ENCODE data around the gene DNAJA1. TPM values are rescaled to one million over a fixed set of nuclear protein-coding genes. Genes with fewer than 3 reads are reported as not detected.

Gene DNAJA1
- total RNA-seq, 1 donor from 2014 or later: 247 TPM

DNA sequence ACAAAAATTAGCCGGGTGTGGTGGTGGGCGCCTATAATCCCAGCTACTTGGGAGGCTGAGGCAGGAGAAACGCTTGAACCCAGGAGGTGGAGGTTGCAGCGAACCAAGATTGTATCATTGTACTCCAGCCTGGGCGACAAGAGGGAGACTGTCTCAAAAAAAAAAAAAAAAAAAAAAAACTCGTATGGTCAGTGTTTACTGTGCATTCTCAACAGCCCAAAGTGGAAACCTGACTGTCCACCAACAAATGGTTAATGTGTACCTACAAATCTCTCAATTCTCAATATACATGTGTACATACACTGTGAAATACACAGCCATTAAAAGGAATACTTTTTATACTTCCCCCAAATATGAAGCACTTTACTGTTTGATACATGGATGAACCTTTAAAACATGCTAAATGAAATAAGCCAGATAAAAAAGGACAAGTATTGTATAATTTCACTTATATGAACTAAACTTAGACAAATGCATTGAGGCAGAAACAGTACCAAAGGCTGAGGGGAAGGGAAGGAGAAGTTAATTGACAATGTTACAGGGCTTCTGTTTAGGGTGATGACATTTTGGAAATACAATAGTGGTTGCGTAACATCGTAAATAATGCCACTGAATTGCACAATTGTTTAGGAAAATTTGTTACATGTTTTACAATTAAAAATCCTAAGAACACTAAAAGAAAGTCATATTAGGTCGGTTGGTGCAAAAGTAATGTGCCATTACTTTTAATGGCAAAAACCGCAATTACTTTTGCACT is 16.5 kb downstream of the DNAJA1 start:
- Mint-ChIP-seq H3K4me1 (ENCODE audit: low read depth) (peaks cover 10% of the 10 kb centered on the region), H3K36me3 (ENCODE audit: insufficient read depth) (peaks cover 17% of the 10 kb centered on the region), H3K4me3 (ENCODE audit: low read depth) (no peak overlapping the region), H3K27ac (peak overlapping the region; percentile 41), H3K9me3 (ENCODE audit: low read depth) (no peaks in the 10 kb centered on the region), H3K27me3 (no peaks in the 10 kb centered on the region)
- TF ChIP-seq, protein P1, sequence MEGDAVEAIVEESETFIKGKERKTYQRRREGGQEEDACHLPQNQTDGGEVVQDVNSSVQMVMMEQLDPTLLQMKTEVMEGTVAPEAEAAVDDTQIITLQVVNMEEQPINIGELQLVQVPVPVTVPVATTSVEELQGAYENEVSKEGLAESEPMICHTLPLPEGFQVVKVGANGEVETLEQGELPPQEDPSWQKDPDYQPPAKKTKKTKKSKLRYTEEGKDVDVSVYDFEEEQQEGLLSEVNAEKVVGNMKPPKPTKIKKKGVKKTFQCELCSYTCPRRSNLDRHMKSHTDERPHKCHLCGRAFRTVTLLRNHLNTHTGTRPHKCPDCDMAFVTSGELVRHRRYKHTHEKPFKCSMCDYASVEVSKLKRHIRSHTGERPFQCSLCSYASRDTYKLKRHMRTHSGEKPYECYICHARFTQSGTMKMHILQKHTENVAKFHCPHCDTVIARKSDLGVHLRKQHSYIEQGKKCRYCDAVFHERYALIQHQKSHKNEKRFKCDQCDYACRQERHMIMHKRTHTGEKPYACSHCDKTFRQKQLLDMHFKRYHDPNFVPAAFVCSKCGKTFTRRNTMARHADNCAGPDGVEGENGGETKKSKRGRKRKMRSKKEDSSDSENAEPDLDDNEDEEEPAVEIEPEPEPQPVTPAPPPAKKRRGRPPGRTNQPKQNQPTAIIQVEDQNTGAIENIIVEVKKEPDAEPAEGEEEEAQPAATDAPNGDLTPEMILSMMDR (IDR thresholded peaks at IDR 0.05; ENCODE audit: unreplicated experiment): no peak
- no peak for DNase-seq (ENCODE audit: low spot score, unreplicated experiment)

DNA sequence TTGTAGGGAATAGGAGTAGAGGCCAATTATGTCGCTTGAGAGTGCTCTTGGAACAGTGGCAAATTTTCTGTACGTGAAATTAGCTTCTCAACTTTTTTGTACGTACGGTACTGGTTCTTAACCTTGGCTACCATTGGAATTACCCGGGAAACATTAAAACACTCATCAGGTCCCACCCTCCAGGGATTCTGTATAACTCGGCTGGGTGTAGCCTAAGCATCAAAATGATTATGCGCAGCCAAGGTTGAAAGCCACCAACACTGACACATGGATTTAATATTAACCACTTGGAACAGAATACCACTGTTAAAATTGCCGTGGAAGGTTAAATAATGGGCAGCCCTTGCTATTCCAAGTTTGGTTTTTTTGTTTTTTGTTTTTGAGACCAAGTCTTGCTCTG is 17.4 kb downstream of the DNAJA1 start:
- TF ChIP-seq, protein P1 (IDR thresholded peaks at IDR 0.05; ENCODE audit: unreplicated experiment): no peak
- Mint-ChIP-seq H3K27me3 (no peaks in the 10 kb centered on the region), H3K4me3 (ENCODE audit: low read depth) (no peak overlapping the region), H3K9me3 (ENCODE audit: low read depth) (no peaks in the 10 kb centered on the region), H3K4me1 (ENCODE audit: low read depth) (peaks cover 10% of the 10 kb centered on the region), H3K27ac (no peak overlapping the region), H3K36me3 (ENCODE audit: insufficient read depth) (peaks cover 17% of the 10 kb centered on the region)
- no peak for DNase-seq (ENCODE audit: low spot score, unreplicated experiment)

DNA sequence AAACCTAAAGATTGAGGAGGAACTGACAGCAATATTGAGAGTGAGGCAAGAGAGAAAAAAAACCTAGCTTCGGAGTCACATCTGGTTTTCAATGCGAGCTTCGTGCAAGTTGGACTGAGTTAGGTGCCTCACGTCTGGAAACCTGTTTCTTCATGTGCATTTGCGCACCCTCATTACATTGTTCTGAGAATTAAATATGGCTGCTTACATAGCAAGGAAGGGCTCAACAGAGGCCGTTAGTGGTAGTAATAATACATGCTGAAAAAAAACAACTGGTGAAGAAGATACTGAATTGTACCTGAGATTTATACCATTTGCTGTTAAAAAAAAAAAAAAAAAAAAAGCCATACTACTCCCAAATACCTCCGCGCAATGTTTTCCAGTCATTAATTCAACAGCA is 18.6 kb downstream of the DNAJA1 start:
- DNase-seq (ENCODE audit: low spot score, unreplicated experiment): no peak
- Mint-ChIP-seq H3K9me3 (ENCODE audit: low read depth) (no peaks in the 10 kb centered on the region), H3K27ac (peak overlapping the region; percentile 83), H3K4me3 (ENCODE audit: low read depth) (peak overlapping the region; percentile 74), H3K36me3 (ENCODE audit: insufficient read depth) (peaks cover 12% of the 10 kb centered on the region), H3K4me1 (ENCODE audit: low read depth) (peaks cover 10% of the 10 kb centered on the region), H3K27me3 (no peaks in the 10 kb centered on the region)
- TF ChIP-seq, protein P1 (IDR thresholded peaks at IDR 0.05; ENCODE audit: unreplicated experiment): no peak

DNA sequence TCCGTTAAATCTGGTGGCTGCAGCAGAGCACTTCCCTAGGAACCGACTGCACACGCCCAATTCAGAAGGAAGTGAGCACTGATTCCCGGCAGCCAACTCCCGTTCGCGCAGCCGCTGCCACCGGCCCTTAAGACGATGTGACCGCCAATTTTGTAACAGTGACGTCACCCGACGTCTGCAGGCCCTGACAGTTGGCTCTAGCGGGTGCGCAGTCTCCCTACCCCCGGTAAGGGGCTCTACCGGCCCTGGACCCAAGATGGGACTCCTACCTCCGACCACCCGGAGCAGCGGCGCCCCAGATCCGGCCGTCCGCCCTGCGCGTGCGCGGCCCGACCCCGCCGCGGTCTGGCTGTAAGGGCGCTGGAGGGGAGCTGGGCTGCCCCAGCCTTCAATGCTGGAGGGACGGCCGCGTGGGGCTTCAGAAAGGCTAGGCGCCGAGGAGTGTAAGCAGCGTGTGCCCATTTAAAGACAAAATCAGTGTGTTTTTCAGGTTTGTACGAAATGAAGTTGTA is 19.1 kb downstream of the DNAJA1 start:
- TF ChIP-seq, protein P1 (IDR thresholded peaks at IDR 0.05; ENCODE audit: unreplicated experiment): no peak
- no peaks in the 10 kb centered on the region for H3K9me3 Mint-ChIP-seq (ENCODE audit: low read depth)
- H3K27ac Mint-ChIP-seq: peak overlapping the region; percentile 87
- H3K4me3 Mint-ChIP-seq (ENCODE audit: low read depth): peak overlapping the region; percentile 74
- H3K27me3 Mint-ChIP-seq: no peaks in the 10 kb centered on the region
- DNase-seq (ENCODE audit: low spot score, unreplicated experiment): peak; percentile 63
- H3K4me1 Mint-ChIP-seq (ENCODE audit: low read depth): peaks cover 10% of the 10 kb centered on the region
- peaks cover 10% of the 10 kb centered on the region for H3K36me3 Mint-ChIP-seq (ENCODE audit: insufficient read depth)

DNA sequence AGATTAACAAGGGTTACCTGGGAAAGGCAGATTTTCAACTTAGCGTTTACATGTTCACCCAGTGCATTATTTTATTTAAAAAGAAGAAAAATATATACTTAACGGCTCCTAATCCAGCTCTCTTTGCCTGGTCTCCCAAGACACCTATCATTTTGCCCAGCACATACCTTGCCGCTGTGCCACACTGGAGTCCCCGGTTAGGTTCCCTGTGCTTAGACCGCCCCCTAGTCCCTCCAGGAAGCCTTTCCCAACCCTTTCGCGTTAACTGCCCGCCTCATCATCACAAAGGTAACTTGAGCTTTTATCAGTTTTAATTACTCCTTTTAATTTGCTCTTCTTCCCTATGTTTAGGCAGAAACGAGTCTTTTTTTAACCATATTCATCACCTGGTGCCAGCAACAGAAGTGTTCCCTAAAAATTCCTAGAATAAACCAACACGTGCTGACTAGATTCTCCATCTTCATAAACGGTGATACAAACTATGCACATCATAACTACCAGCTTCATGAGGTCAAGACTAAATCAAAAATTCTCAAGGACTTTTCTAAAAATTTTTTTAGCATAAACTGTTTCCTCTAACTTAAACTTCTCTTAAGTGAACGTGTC is 19.7 kb downstream of the DNAJA1 start:
- Mint-ChIP-seq H3K9me3 (ENCODE audit: low read depth) (no peaks in the 10 kb centered on the region), H3K27me3 (no peaks in the 10 kb centered on the region), H3K4me3 (ENCODE audit: low read depth) (peak overlapping the region; percentile 74), H3K36me3 (ENCODE audit: insufficient read depth) (peaks cover 10% of the 10 kb centered on the region), H3K27ac (peak overlapping the region; percentile 87), H3K4me1 (ENCODE audit: low read depth) (peaks cover 10% of the 10 kb centered on the region)
- DNase-seq (ENCODE audit: low spot score, unreplicated experiment): no peak
- TF ChIP-seq, protein P1 (IDR thresholded peaks at IDR 0.05; ENCODE audit: unreplicated experiment): peak; percentile 25

All from progenitor cell of endocrine pancreas (in vitro differentiated cells).